ENCODE results near the gene STRADA. TPM values are rescaled to one million over a fixed set of nuclear protein-coding genes. Genes with fewer than 3 reads are reported as not detected.

The STRADA gene
- polyA plus RNA-seq, 3 donors, result 12.5 to 51.9 (median 19.8) TPM

DNA sequence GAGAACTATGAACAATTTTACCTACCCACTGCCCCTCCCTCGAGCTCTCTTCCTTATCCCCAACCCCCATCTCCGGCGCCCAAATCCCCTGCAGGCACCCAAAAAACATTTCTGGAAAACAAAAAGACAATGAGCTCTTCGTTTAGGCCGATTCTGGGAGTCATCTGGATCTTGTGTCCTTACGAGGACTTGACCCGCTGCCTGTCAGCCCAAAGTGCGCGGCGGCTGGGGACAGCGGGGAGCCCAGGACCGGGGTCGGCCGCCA is 524 bp downstream of the STRADA start:
- Mint-ChIP-seq H3K27me3 (ENCODE audit: low read depth in 3 of 3) (no peaks in the 10 kb centered on the region), H3K27ac (peak overlapping the region; percentile 89 to 98 (median 95))
- peaks cover 19 to 31% of the 10 kb centered on the region in 2 donors for H3K4me1 ChIP-seq (ENCODE audit: control insufficient read depth in 1 of 2, insufficient read depth in 2 of 2, low read length in 2 of 2)

DNA sequence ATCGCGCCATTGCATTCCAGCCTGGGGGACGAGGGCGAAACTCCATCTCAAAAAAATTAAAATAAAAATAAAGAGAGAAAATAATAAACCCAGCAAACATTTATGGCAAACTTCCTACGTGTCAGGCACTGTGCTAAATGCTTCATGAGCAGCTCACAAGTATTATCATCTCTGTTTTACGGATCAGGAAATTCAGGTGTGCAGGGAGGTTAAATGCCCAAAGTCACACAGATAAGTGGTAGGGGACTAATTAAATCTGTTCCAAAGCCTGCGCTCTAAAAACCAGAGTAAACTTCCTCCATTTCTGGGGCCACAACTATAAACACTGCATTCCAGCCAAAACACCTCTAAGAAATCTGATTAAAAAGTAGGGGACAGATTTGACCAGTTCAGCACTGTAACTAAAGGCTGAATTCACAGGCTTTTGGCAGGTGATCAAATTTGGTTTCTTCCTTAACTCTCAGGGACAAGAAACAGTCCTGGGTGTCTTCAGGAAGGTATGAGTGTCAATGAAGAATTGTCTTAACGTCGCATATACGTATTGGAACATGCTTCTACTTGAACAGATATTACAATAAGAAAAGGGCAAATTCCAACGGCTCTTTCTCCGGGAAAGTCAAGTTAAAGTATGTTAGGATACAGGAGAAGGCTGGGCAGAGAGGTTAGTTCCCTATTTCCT is 996 bp downstream of the STRADA start:
- no CpG with 5 or more reads among the region's 12 CpGs for WGBS (ENCODE audit: insufficient coverage)
- no peaks in the 10 kb centered on the region for H3K9me3 Mint-ChIP-seq
- H3K9ac ChIP-seq (ENCODE audit: insufficient read depth, low read length, poor library complexity, severe bottlenecking), result peak overlapping the region; percentile 94
- H3K27ac ChIP-seq (ENCODE audit: low read depth in 1 of 2, low read length in 2 of 2), result peak overlapping the region; percentile 84 to 87
- peaks cover 4 to 15% of the 10 kb centered on the region in 2 donors for H3K36me3 Mint-ChIP-seq
- peaks cover 23% of the 10 kb centered on the region for H3K4me1 Mint-ChIP-seq
- peak overlapping the region; percentile 98 for H3K4me2 ChIP-seq (replicated peaks; ENCODE audit: extremely low read depth, low read length, poor library complexity, severe bottlenecking)
- TF ChIP-seq, protein P1, sequence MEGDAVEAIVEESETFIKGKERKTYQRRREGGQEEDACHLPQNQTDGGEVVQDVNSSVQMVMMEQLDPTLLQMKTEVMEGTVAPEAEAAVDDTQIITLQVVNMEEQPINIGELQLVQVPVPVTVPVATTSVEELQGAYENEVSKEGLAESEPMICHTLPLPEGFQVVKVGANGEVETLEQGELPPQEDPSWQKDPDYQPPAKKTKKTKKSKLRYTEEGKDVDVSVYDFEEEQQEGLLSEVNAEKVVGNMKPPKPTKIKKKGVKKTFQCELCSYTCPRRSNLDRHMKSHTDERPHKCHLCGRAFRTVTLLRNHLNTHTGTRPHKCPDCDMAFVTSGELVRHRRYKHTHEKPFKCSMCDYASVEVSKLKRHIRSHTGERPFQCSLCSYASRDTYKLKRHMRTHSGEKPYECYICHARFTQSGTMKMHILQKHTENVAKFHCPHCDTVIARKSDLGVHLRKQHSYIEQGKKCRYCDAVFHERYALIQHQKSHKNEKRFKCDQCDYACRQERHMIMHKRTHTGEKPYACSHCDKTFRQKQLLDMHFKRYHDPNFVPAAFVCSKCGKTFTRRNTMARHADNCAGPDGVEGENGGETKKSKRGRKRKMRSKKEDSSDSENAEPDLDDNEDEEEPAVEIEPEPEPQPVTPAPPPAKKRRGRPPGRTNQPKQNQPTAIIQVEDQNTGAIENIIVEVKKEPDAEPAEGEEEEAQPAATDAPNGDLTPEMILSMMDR (IDR thresholded peaks at IDR 0.05), result no peak
- no peaks in the 10 kb centered on the region for H3K27me3 Mint-ChIP-seq (ENCODE audit: low read depth in 3 of 3)
- no peak for DNase-seq
- intact Hi-C loops (cut with micrococcal nuclease), result loop anchor here (5.0 kb wide), 2 partner anchors 37 to 43 kb away; no protein-coding TSS in a partner anchor
- H4K20me1 ChIP-seq (ENCODE audit: insufficient read depth, low read length), result peaks cover under 1% of the 10 kb centered on the region
- peak overlapping the region; percentile 65 to 99 (median 98) for H3K4me3 ChIP-seq (replicated peaks in 1 of 3; ENCODE audit: low read depth in 2 of 3, low read length in 3 of 3)
- H3K9me3 ChIP-seq (replicated peaks in 1 of 2; ENCODE audit: control insufficient read depth in 1 of 2, insufficient read depth in 1 of 2, low read length in 2 of 2), result no peaks in the 10 kb centered on the region
- peak overlapping the region; percentile 96 for H2AFZ ChIP-seq (ENCODE audit: insufficient read depth, low read depth, low read length, poor library complexity, severe bottlenecking)
- H3K4me3 Mint-ChIP-seq, result peak overlapping the region; percentile 86 to 96
- H3K27me3 ChIP-seq (ENCODE audit: control insufficient read depth in 2 of 2, insufficient read depth in 2 of 2, low read length in 2 of 2), result no peaks in the 10 kb centered on the region
- peak overlapping the region; percentile 89 to 98 (median 95) for H3K27ac Mint-ChIP-seq
- H3K4me1 ChIP-seq (ENCODE audit: control insufficient read depth in 1 of 2, insufficient read depth in 2 of 2, low read length in 2 of 2), result peaks cover 19 to 31% of the 10 kb centered on the region in 2 donors
- peaks cover 0 to 12% of the 10 kb centered on the region in 2 donors for H3K36me3 ChIP-seq (replicated peaks in 1 of 2; ENCODE audit: control insufficient read depth in 1 of 2, insufficient read depth in 2 of 2, low read length in 2 of 2)
- peaks cover 48% of the 10 kb centered on the region for H3K79me2 ChIP-seq (ENCODE audit: insufficient read depth, low read length)

More for the DNA sequence above, 524 bp downstream of the STRADA start:
- peak overlapping the region; percentile 65 to 99 (median 98) for H3K4me3 ChIP-seq (replicated peaks in 1 of 3; ENCODE audit: low read depth in 2 of 3, low read length in 3 of 3)
- intact Hi-C loops (cut with micrococcal nuclease), result loop anchor here (5.0 kb wide), 2 partner anchors 36 to 44 kb away; no protein-coding TSS in a partner anchor
- TF ChIP-seq, protein P1 (IDR thresholded peaks at IDR 0.05), result no peak
- H2AFZ ChIP-seq (ENCODE audit: insufficient read depth, low read depth, low read length, poor library complexity, severe bottlenecking), result peak overlapping the region; percentile 96
- no peaks in the 10 kb centered on the region for H3K9me3 Mint-ChIP-seq
- WGBS (ENCODE audit: insufficient coverage), result 0% methylated on average over 14 of the region's 14 CpGs
- peak; percentile 20 to 30 (median 29) for DNase-seq
- H3K9me3 ChIP-seq (replicated peaks in 1 of 2; ENCODE audit: control insufficient read depth in 1 of 2, insufficient read depth in 1 of 2, low read length in 2 of 2), result no peaks in the 10 kb centered on the region
- H3K4me2 ChIP-seq (replicated peaks; ENCODE audit: extremely low read depth, low read length, poor library complexity, severe bottlenecking), result peak overlapping the region; percentile 98
- H3K36me3 ChIP-seq (replicated peaks in 1 of 2; ENCODE audit: control insufficient read depth in 1 of 2, insufficient read depth in 2 of 2, low read length in 2 of 2), result peaks cover 3 to 17% of the 10 kb centered on the region in 2 donors
- peaks cover 43% of the 10 kb centered on the region for H3K79me2 ChIP-seq (ENCODE audit: insufficient read depth, low read length)
- H4K20me1 ChIP-seq (ENCODE audit: insufficient read depth, low read length), result no peaks in the 10 kb centered on the region
- no peaks in the 10 kb centered on the region for H3K27me3 ChIP-seq (ENCODE audit: control insufficient read depth in 2 of 2, insufficient read depth in 2 of 2, low read length in 2 of 2)
- peak overlapping the region; percentile 86 to 96 for H3K4me3 Mint-ChIP-seq
- H3K4me1 Mint-ChIP-seq, result peaks cover 23% of the 10 kb centered on the region
- peaks cover 9 to 20% of the 10 kb centered on the region in 2 donors for H3K36me3 Mint-ChIP-seq
- H3K27ac ChIP-seq (ENCODE audit: low read depth in 1 of 2, low read length in 2 of 2), result peak overlapping the region; percentile 84 to 87
- peak overlapping the region; percentile 94 for H3K9ac ChIP-seq (ENCODE audit: insufficient read depth, low read length, poor library complexity, severe bottlenecking)
